Epithelial cell of proximal tubule (primary cell): ENCODE measurements around the gene AMIGO1. TPM values are rescaled to one million over a fixed set of nuclear protein-coding genes. Genes with fewer than 3 reads are reported as not detected.

Experiments used
- DNase-seq: peaks from one replicate; pipeline ENCODE4 v3.0.0-alpha.2; 2011; ENCODE audit warnings: low read depth
- H3K4me3 ChIP-seq: 2 replicates; pipeline ENCODE4 v1.5.1; 2011; ENCODE audit warnings: low read depth, mild to moderate bottlenecking, low read length
- total RNA-seq: library from RNA; depleted of rRNA; stranded (reverse); fragments of >200 nt; gene quantifications from 2 replicates; pipeline ENCODE4 v1.2.3, GENCODE V29; 2015
- TF ChIP-seq, protein P1 (sequence below): conservative IDR thresholded peaks from 2 replicates; pipeline ENCODE4 v1.5.1; 2012; ENCODE audit warnings: low read depth, mild to moderate bottlenecking, low read length

AMIGO1 gene
- total RNA-seq, 1 donor from 2014 or later: 0.92 TPM

DNA sequence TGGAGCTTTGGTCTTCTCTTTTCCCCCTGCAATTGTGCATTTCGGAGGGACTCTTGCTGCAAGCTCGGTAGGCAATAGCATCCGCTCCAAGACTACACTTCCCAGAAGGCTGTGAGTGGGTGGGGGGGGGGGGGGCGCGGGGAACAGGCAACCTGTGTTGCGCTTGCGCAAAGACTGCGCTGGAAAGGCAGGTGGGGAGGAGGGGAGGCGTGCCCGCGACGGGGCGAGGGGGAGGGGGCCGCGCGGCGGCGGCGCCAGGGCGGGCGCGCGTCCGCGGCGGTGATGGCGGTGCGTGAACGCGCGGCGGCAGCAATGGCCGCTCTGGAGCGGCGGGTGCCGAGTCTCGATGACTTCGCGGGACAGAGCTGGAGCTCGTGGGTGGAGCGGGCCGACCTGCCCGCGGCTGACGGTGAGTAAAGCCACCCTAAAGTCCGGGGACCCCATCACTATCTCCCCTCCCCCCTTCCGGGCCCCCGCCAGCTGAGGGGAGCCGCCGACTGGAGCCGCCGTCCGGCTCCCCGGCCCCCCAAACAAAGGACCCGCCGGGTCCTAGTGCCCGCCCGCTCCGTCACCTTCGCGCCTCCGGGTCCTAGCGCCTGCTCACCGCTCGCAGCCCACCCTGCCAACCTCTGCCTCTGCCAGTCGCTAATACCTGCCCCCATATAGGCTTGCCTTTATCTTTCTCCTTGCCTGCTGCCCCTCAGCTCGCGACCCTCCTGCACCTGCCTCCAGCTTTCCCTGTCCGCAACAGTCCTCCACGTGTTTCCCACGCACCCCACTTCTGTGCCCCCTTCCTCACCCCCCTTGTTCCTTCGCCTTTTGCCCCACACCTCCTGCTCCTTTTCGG is 25.6 kb downstream of the AMIGO1 start, which contains the start of gene ATXN7L2:
TSS of gene ATXN7L2 (plus strand) at position 234 of the 847 bp plus-strand sequence. CDS start at position 283, 49 bp downstream.
- peak within 1 kb of the TSS; percentile 82 for H3K4me3 ChIP-seq
- DNase-seq: no peak
- TF ChIP-seq, protein P1, sequence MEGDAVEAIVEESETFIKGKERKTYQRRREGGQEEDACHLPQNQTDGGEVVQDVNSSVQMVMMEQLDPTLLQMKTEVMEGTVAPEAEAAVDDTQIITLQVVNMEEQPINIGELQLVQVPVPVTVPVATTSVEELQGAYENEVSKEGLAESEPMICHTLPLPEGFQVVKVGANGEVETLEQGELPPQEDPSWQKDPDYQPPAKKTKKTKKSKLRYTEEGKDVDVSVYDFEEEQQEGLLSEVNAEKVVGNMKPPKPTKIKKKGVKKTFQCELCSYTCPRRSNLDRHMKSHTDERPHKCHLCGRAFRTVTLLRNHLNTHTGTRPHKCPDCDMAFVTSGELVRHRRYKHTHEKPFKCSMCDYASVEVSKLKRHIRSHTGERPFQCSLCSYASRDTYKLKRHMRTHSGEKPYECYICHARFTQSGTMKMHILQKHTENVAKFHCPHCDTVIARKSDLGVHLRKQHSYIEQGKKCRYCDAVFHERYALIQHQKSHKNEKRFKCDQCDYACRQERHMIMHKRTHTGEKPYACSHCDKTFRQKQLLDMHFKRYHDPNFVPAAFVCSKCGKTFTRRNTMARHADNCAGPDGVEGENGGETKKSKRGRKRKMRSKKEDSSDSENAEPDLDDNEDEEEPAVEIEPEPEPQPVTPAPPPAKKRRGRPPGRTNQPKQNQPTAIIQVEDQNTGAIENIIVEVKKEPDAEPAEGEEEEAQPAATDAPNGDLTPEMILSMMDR: no peak

DNA sequence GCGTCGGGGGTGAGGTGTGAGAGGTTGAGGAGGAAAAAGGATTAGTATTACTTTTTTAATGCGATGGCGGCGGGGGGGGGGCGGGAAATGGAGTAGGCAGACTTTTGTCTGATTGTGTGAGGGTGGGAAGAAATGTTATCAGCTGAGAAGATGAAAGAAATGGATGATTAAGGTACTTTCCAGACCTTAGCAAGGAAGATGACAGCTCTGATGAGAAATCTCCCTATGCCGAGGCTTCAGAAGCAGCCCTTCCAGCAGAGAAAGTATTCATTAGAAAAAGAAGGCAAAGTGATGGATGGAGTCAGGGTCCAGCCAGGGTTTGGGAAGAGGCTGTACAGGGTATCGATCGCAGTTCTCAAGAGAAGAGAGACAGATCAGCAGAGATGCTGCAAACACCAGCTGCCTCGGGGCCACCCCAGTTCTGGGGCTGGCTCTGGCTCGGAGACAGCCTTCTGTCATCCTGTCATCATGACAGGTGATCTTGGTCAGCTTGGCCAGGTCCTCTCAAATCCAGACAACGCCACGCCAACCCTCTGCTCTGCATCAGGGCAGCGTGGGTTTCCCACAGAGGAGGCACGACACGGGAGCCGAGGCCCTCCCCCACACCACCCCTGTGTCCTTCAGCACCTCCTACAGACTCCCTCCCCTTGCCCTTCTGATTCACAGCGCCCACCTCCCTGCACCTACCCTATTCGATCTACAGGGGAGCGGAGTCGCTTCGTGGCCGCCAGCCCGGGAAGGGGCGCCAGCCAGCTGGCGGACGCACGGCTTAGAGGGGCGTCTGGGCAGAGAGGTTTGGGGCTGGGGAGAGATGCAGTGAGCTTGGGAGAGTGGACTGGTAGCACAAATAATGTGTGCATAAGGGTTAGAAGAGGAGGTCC is 26.5 kb downstream of the AMIGO1 start:
- TF ChIP-seq, protein P1: no peak

DNA sequence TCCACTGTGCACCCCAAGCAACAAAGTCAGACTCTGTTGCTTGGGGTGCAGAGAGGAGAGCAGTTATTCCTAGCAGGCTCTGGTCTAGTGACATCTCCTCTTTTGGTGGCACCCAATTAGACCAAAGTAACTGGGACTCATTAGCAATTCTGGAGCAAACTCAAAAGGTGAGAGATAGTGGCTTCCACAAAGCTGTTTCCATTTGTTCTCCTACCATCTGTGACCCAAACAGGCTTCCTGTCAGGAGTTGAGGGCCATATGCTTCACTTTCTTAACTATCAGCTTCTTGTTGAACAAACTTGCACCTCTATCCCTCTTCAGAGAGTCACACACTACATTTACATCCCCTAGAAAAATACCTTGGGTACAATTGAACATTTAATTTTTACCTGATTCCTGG is 27.3 kb downstream of the AMIGO1 start:
- H3K4me3 ChIP-seq: no peak overlapping the region
- TF ChIP-seq, protein P1: no peak
- no peak for DNase-seq

More for the DNA sequence above, 26.5 kb downstream of the AMIGO1 start:
- no peak for DNase-seq
- peak overlapping the region; percentile 60 for H3K4me3 ChIP-seq

- TF ChIP-seq, protein P1: no peak
- no peak overlapping the region for H3K4me3 ChIP-seq
- DNase-seq: no peak
These were observed 27.9 kb downstream of the AMIGO1 start for GRCh38 chr1:109481646-109482045.

DNA sequence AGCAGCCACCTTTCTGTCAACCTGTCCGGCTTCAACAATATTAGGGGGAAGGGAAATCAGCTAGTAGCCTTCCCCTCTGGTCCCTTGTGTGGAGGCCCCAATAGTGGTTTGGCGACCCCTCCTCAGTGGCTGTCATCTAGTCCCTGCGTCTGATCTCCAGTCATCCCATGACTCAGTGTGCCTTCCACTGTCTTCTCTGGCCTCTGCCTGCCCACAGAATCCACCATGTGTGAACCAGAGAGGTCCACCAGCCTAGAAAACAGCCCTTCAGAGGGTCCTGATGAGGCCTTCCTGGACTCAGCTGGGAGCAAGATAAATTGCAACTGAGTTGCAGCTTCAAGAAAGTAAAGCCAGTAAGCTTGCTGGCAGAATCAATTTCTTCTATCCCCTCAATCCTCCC is 29.6 kb downstream of the AMIGO1 start:
- no peak overlapping the region for H3K4me3 ChIP-seq
- no peak for DNase-seq
- TF ChIP-seq, protein P1: no peak

DNA sequence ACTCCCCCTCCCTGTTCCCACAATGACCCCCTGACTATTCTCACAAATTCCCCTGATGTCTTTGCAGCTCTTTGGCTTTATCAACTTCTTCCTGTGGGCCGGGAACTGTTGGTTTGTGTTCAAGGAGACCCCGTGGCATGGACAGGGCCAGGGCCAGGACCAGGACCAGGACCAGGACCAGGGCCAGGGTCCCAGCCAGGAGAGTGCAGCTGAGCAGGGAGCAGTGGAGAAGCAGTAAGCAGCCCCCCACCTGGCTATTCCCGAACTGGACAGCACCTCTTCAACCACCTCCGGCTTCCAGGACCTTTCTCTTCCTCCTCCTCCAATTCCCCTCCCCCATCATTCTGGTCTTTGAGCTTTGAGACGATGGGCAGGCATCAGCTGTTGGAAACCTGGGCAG is 30.2 kb downstream of the AMIGO1 start:
- no peak overlapping the region for H3K4me3 ChIP-seq
- TF ChIP-seq, protein P1: no peak
- no peak for DNase-seq
